HepG2 (cell line): ENCODE results near the gene BMPR2. TPM values are rescaled to one million over a fixed set of nuclear protein-coding genes. Genes with fewer than 3 reads are reported as not detected.

Experiments used
- CBX1 ChIP-seq: IDR thresholded peaks from one replicate; pipeline ENCODE4 v1.6.1; 2016; ENCODE audit warnings: antibody characterized with exemption, low read depth
- FUBP1 ChIP-seq: sonication (generic); formaldehyde crosslinking; IDR thresholded peaks from 2 replicates; pipeline ENCODE4 v1.5.1; 2020; ENCODE audit warnings: missing genetic modification reagents, mild to moderate bottlenecking, borderline replicate concordance
- NFIC ChIP-seq: IDR thresholded peaks from 2 replicates; pipeline ENCODE4 v1.6.1; 2012; ENCODE audit warnings: mild to moderate bottlenecking, low read length, inconsistent platforms
- PBX2 ChIP-seq: IDR thresholded peaks from 2 replicates; pipeline ENCODE4 v1.6.1; 2016; ENCODE audit warnings: control low read depth
- SCMH1 ChIP-seq: sonication (generic); formaldehyde crosslinking; IDR thresholded peaks from 2 replicates; pipeline ENCODE4 v1.9.0; 2021; ENCODE audit warnings: missing genetic modification reagents, mild to moderate bottlenecking, borderline replicate concordance
- ZNF335 ChIP-seq: sonication (generic); formaldehyde crosslinking; IDR thresholded peaks from 2 replicates; pipeline ENCODE4 v1.4.0; 2020; ENCODE audit warnings: missing genetic modification reagents
- ZNF441 ChIP-seq: sonication (generic); formaldehyde crosslinking; IDR thresholded peaks from 2 replicates; pipeline ENCODE4 v1.7.0; 2021; ENCODE audit warnings: missing genetic modification reagents, borderline replicate concordance
- ZSCAN12 ChIP-seq: sonication (generic); formaldehyde crosslinking; IDR thresholded peaks from 2 replicates; pipeline ENCODE4 v1.9.0; 2021; ENCODE audit warnings: mild to moderate bottlenecking, missing genetic modification reagents
- ZSCAN31 ChIP-seq: sonication (generic); formaldehyde crosslinking; IDR thresholded peaks from 2 replicates; pipeline ENCODE4 v1.5.0; 2020; ENCODE audit warnings: low read depth, mild to moderate bottlenecking, missing genetic modification reagents
- polyA plus RNA-seq, 8 experiments: library from polyadenylated mRNA; depleted of rRNA in 3 of 8; stranded (reverse) in 7 of 8; unstranded in 1 of 8; fragments of >200 nt; fragmentation: Illumina TruSeq in 4 of 8; extraction: Trizol in 4 of 8; gene quantifications; 2 replicates each; pipeline versions ENCODE4 v1.2.1 to v1.2.3, GENCODE V29; 2011 to 2016; ENCODE audit warnings: low read depth in 4 of 8, missing spikeins in 1 of 8, mixed read lengths in 1 of 8; ENCODE audit not compliant: insufficient read depth in 1 of 8
- total RNA-seq, 5 experiments: library from RNA; depleted of rRNA; stranded (reverse); fragments of >200 nt; fragmentation: Illumina TruSeq; extraction: Trizol; gene quantifications; 2 replicates each; pipeline ENCODE4 v1.2.3, GENCODE V29; 2016; ENCODE audit warnings: low read depth in 1 of 5
- TF ChIP-seq, protein P1 (sequence below), 2 experiments: sonication (generic) in 1 of 2; formaldehyde crosslinking in 1 of 2; IDR thresholded peaks; 2 replicates each; pipeline versions ENCODE4 v1.6.1 to v1.9.0; 2014 to 2022; ENCODE audit warnings: antibody characterized with exemption in 1 of 2, borderline replicate concordance in 1 of 2, inconsistent platforms in 1 of 2, low read depth in 1 of 2, missing genetic modification reagents in 1 of 2
- TF ChIP-seq, protein P2 (sequence below): sonication (generic); formaldehyde crosslinking; IDR thresholded peaks from 2 replicates; pipeline ENCODE4 v1.4.0; 2020; ENCODE audit warnings: missing genetic modification reagents, borderline replicate concordance
- TF ChIP-seq, protein P3 (sequence below): sonication (generic); formaldehyde crosslinking; IDR thresholded peaks from 2 replicates; pipeline ENCODE4 v1.5.0; 2020; ENCODE audit warnings: missing genetic modification reagents

BMPR2 gene
- total and polyA plus RNA-seq, 2 of the 13 experiments (the other 11 are each of a cell fraction or from before 2014, with no cell fraction given) = 5.5 to 10.3 TPM

DNA sequence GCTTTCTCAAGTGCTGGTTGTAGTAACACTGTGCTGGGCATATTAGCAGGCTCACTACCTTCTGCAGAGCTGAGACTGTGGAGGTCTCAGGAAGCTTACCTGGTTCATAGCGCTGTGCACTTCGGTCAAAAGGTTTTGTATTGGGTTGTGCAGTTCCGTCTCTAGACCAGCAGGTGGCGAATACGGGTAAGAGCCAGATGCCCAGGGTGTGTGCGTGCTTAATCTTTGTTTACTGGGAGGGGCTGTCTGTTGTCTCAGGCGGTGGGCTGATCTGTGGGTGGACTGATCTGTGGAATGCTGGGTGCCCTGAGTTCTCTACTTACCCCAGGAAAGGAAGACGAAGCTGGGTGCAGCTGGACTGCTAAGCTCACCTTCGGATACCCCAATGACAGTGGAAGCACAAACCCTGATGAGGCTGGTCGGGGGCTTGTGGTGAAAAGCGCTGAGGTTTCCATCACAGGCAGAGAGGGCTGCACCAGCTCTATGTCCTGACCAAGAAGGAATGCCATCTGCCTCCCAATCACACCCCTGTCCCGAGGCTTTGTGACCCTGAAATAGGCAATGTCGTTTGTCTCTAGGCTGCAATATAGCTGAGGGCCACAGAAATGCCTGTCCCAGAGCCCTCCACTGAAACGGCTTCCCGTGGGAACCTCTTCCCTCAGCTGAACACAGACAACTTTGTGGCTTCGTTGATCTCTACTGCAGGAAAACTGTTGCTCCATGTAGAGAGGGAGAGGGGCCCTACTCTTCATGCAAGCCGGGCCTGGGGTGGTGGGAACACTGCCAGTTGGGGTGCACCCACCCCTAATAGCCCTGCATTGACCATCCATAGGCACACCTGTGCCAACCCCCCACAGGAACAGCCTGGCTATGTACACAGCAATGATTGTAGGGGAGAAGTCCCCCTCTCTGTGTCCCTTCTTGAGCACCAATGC, 212.8 kb downstream of the BMPR2 start (continued):
- TF ChIP-seq, protein P1, sequence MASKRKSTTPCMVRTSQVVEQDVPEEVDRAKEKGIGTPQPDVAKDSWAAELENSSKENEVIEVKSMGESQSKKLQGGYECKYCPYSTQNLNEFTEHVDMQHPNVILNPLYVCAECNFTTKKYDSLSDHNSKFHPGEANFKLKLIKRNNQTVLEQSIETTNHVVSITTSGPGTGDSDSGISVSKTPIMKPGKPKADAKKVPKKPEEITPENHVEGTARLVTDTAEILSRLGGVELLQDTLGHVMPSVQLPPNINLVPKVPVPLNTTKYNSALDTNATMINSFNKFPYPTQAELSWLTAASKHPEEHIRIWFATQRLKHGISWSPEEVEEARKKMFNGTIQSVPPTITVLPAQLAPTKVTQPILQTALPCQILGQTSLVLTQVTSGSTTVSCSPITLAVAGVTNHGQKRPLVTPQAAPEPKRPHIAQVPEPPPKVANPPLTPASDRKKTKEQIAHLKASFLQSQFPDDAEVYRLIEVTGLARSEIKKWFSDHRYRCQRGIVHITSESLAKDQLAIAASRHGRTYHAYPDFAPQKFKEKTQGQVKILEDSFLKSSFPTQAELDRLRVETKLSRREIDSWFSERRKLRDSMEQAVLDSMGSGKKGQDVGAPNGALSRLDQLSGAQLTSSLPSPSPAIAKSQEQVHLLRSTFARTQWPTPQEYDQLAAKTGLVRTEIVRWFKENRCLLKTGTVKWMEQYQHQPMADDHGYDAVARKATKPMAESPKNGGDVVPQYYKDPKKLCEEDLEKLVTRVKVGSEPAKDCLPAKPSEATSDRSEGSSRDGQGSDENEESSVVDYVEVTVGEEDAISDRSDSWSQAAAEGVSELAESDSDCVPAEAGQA (IDR thresholded peaks at IDR 0.05; ENCODE audit: low read depth) = no peak
- TF ChIP-seq, protein P1 (CRISPR knock-in tag; IDR thresholded peaks at IDR 0.05; ENCODE audit: borderline replicate concordance) = no peak
- TF ChIP-seq SCMH1 (CRISPR knock-in tag) (no peak), ZSCAN31 (CRISPR knock-in tag) (peak; percentile 71), FUBP1 (peak; percentile 93; the same call in 1 of the 2 replicates), ZSCAN12 (CRISPR knock-in tag) (no peak), CBX1 (no peak), NFIC (no peak), ZNF335 (CRISPR knock-in tag) (no peak), PBX2 (CRISPR knock-in tag) (no peak), ZNF441 (peak; percentile 59; the same call in 1 of the 2 replicates)
- TF ChIP-seq, protein P2, sequence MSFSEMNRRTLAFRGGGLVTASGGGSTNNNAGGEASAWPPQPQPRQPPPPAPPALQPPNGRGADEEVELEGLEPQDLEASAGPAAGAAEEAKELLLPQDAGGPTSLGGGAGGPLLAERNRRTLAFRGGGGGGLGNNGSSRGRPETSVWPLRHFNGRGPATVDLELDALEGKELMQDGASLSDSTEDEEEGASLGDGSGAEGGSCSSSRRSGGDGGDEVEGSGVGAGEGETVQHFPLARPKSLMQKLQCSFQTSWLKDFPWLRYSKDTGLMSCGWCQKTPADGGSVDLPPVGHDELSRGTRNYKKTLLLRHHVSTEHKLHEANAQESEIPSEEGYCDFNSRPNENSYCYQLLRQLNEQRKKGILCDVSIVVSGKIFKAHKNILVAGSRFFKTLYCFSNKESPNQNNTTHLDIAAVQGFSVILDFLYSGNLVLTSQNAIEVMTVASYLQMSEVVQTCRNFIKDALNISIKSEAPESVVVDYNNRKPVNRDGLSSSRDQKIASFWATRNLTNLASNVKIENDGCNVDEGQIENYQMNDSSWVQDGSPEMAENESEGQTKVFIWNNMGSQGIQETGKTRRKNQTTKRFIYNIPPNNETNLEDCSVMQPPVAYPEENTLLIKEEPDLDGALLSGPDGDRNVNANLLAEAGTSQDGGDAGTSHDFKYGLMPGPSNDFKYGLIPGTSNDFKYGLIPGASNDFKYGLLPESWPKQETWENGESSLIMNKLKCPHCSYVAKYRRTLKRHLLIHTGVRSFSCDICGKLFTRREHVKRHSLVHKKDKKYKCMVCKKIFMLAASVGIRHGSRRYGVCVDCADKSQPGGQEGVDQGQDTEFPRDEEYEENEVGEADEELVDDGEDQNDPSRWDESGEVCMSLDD (CRISPR knock-in tag) = no peak
- TF ChIP-seq, protein P3, sequence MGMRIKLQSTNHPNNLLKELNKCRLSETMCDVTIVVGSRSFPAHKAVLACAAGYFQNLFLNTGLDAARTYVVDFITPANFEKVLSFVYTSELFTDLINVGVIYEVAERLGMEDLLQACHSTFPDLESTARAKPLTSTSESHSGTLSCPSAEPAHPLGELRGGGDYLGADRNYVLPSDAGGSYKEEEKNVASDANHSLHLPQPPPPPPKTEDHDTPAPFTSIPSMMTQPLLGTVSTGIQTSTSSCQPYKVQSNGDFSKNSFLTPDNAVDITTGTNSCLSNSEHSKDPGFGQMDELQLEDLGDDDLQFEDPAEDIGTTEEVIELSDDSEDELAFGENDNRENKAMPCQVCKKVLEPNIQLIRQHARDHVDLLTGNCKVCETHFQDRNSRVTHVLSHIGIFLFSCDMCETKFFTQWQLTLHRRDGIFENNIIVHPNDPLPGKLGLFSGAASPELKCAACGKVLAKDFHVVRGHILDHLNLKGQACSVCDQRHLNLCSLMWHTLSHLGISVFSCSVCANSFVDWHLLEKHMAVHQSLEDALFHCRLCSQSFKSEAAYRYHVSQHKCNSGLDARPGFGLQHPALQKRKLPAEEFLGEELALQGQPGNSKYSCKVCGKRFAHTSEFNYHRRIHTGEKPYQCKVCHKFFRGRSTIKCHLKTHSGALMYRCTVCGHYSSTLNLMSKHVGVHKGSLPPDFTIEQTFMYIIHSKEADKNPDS = no peak
